ENCODE data around the gene CRIP2.

CRIP2 gene

GRCh38 chr14:105481886-105482457 is 7.4 kb downstream of the CRIP2 start:
- Mint-ChIP-seq H3K4me1 (peaks cover 49% of the 10 kb centered on the region), H3K27me3 (no peaks in the 10 kb centered on the region), H3K27ac (peak overlapping the region; percentile 99), H3K4me3 (peak overlapping the region; percentile 75), H3K36me3 (peaks cover 6% of the 10 kb centered on the region), H3K9me3 (peaks cover 3% of the 10 kb centered on the region)
- peak; percentile 89 to 94 for DNase-seq (ENCODE audit: low spot score in 2 of 2)
- ATAC-seq (ENCODE audit: low read depth), result peak; percentile 61

- no peaks in the 10 kb centered on the region for H3K9me3 Mint-ChIP-seq
- peaks cover 43% of the 10 kb centered on the region for H3K4me1 Mint-ChIP-seq
- ATAC-seq (ENCODE audit: low read depth) (no peak), DNase-seq (ENCODE audit: low spot score in 2 of 2) (peak in 1 of 2 donors; percentile 44)
- H3K27me3 Mint-ChIP-seq, result no peaks in the 10 kb centered on the region
- H3K36me3 Mint-ChIP-seq, result peaks cover 2% of the 10 kb centered on the region
- no peak overlapping the region for H3K4me3 Mint-ChIP-seq
- peak overlapping the region; percentile 99 for H3K27ac Mint-ChIP-seq
These were observed 8.0 kb downstream of the CRIP2 start for GRCh38 chr14:105482486-105483110.

- no peaks in the 10 kb centered on the region for H3K27me3 Mint-ChIP-seq
- H3K9me3 Mint-ChIP-seq, result no peaks in the 10 kb centered on the region
- ATAC-seq (ENCODE audit: low read depth) (no peak), DNase-seq (ENCODE audit: low spot score in 2 of 2) (peak in 1 of 2 donors; percentile 36)
- H3K36me3 Mint-ChIP-seq, result peaks cover 2% of the 10 kb centered on the region
- H3K4me3 Mint-ChIP-seq, result no peak overlapping the region
- peaks cover 44% of the 10 kb centered on the region for H3K4me1 Mint-ChIP-seq
- H3K27ac Mint-ChIP-seq, result peak overlapping the region; percentile 99
These were observed 8.9 kb downstream of the CRIP2 start for GRCh38 chr14:105483300-105484068.

- Mint-ChIP-seq H3K4me1 (peaks cover 47% of the 10 kb centered on the region), H3K4me3 (peak overlapping the region; percentile 30)
These were observed 9.7 kb downstream of the CRIP2 start for GRCh38 chr14:105484069-105484996.

GRCh38 chr14:105484997-105485393 is 10.4 kb downstream of the CRIP2 start:
- Mint-ChIP-seq H3K27ac (peak overlapping the region; percentile 99), H3K27me3 (no peaks in the 10 kb centered on the region), H3K4me1 (peaks cover 48% of the 10 kb centered on the region), H3K4me3 (no peak overlapping the region), H3K9me3 (no peaks in the 10 kb centered on the region), H3K36me3 (peaks cover 1% of the 10 kb centered on the region)
- ATAC-seq (ENCODE audit: low read depth) (no peak), DNase-seq (ENCODE audit: low spot score in 2 of 2) (no peak)

More at GRCh38 chr14:105484069-105484996, 9.7 kb downstream of the CRIP2 start:
- Mint-ChIP-seq H3K27ac (peak overlapping the region; percentile 99), H3K27me3 (no peaks in the 10 kb centered on the region), H3K36me3 (peaks cover 3% of the 10 kb centered on the region), H3K9me3 (no peaks in the 10 kb centered on the region)
- DNase-seq (ENCODE audit: low spot score in 2 of 2), result peak in 1 of 2 donors; percentile 43
- no peak for ATAC-seq (ENCODE audit: low read depth)

- H3K27me3 Mint-ChIP-seq, result no peaks in the 10 kb centered on the region
- no peaks in the 10 kb centered on the region for H3K9me3 Mint-ChIP-seq
- DNase-seq (ENCODE audit: low spot score in 2 of 2) (peak in 1 of 2 donors; percentile 55), ATAC-seq (ENCODE audit: low read depth) (no peak)
- peak overlapping the region; percentile 99 for H3K27ac Mint-ChIP-seq
- H3K36me3 Mint-ChIP-seq, result peaks cover 1% of the 10 kb centered on the region
- peaks cover 41% of the 10 kb centered on the region for H3K4me1 Mint-ChIP-seq
- H3K4me3 Mint-ChIP-seq, result peak overlapping the region; percentile 63
These were observed 11.1 kb downstream of the CRIP2 start for GRCh38 chr14:105485739-105486162.

- DNase-seq (ENCODE audit: low spot score in 2 of 2) (peak in 1 of 2 donors; percentile 66), ATAC-seq (ENCODE audit: low read depth) (no peak)
- peaks cover 1% of the 10 kb centered on the region for H3K36me3 Mint-ChIP-seq
- peak within 1 kb of the TSS; percentile 99 for H3K27ac Mint-ChIP-seq
- peaks cover 36% of the 10 kb centered on the region for H3K4me1 Mint-ChIP-seq
- H3K27me3 Mint-ChIP-seq, result no peaks in the 10 kb centered on the region
- peak within 1 kb of the TSS; percentile 89 for H3K4me3 Mint-ChIP-seq
- H3K9me3 Mint-ChIP-seq, result no peaks in the 10 kb centered on the region
These were observed 11.7 kb downstream of the CRIP2 start, which contains the start of gene CRIP1 for GRCh38 chr14:105486163-105486973. Gene CRIP1, plus strand, starts transcription at chr14:105486886. Its CDS starts 374 bp downstream, at chr14:105487260.

- Mint-ChIP-seq H3K9me3 (no peaks in the 10 kb centered on the region), H3K4me1 (peaks cover 38% of the 10 kb centered on the region), H3K36me3 (peaks cover 1% of the 10 kb centered on the region), H3K27ac (peak overlapping the region; percentile 99), H3K4me3 (peak overlapping the region; percentile 89), H3K27me3 (no peaks in the 10 kb centered on the region)
- peak; percentile 79 to 82 for DNase-seq (ENCODE audit: low spot score in 2 of 2)
- ATAC-seq (ENCODE audit: low read depth), result peak; percentile 2
These were observed 12.4 kb downstream of the CRIP2 start for GRCh38 chr14:105486974-105487448.

- Mint-ChIP-seq H3K36me3 (peaks cover 1% of the 10 kb centered on the region), H3K4me3 (peak overlapping the region; percentile 89), H3K27me3 (no peaks in the 10 kb centered on the region), H3K9me3 (no peaks in the 10 kb centered on the region), H3K4me1 (peaks cover 33% of the 10 kb centered on the region), H3K27ac (peak overlapping the region; percentile 99)
- DNase-seq (ENCODE audit: low spot score in 2 of 2) (peak; percentile 72 to 76), ATAC-seq (ENCODE audit: low read depth) (peak; percentile 3)
These were observed 12.9 kb downstream of the CRIP2 start for GRCh38 chr14:105487449-105487985.

GRCh38 chr14:105487986-105488777 is 13.6 kb downstream of the CRIP2 start:
- H3K27me3 Mint-ChIP-seq, result no peaks in the 10 kb centered on the region
- peaks cover 1% of the 10 kb centered on the region for H3K36me3 Mint-ChIP-seq
- peak overlapping the region; percentile 99 for H3K27ac Mint-ChIP-seq
- H3K4me1 Mint-ChIP-seq, result peaks cover 30% of the 10 kb centered on the region
- DNase-seq (ENCODE audit: low spot score in 2 of 2) (no peak), ATAC-seq (ENCODE audit: low read depth) (no peak)
- no peaks in the 10 kb centered on the region for H3K9me3 Mint-ChIP-seq
- H3K4me3 Mint-ChIP-seq, result peak overlapping the region; percentile 89

- peak in 1 of 2 donors; percentile 44 for DNase-seq (ENCODE audit: low spot score in 2 of 2)
- no peak for ATAC-seq (ENCODE audit: low read depth)
- Mint-ChIP-seq H3K4me1 (peaks cover 29% of the 10 kb centered on the region), H3K4me3 (peak overlapping the region; percentile 86), H3K9me3 (no peaks in the 10 kb centered on the region), H3K27me3 (no peaks in the 10 kb centered on the region), H3K36me3 (peaks cover 1% of the 10 kb centered on the region), H3K27ac (peak overlapping the region; percentile 99)
These were observed 14.3 kb downstream of the CRIP2 start for GRCh38 chr14:105488781-105489541.
